HG03354 (cell line): Measurements from ENCODE around the gene COL6A3.
"Not testable (repeated sequence)": the region's sequence is repeated elsewhere in the genome, so short reads cannot be mapped to it uniquely, and the experiment has no call there.

Experiments
- ATAC-seq: cut with Tn5 transposase; IDR thresholded peaks from one replicate; pipeline ENCODE4 v1.9.1; 2021; ENCODE audit warnings: mild to moderate bottlenecking; ENCODE audit not compliant: unreplicated experiment, poor library complexity, severe bottlenecking

COL6A3 gene

GRCh38 chr2:237418300-237418699, 4.3 kb upstream of the COL6A3 start:
- no peak for ATAC-seq

- no peak for ATAC-seq
Observed at GRCh38 chr2:237412988-237413776, 782 bp downstream of the COL6A3 start.

- no peak for ATAC-seq
Observed at GRCh38 chr2:237412646-237412987, 1.3 kb downstream of the COL6A3 start.

GRCh38 chr2:237411683-237412423, 2.1 kb downstream of the COL6A3 start:
- no peak for ATAC-seq

- no peak for ATAC-seq
Observed at GRCh38 chr2:237411092-237411601, 2.8 kb downstream of the COL6A3 start.

GRCh38 chr2:237409263-237409662, 4.7 kb downstream of the COL6A3 start:
- ATAC-seq: not testable (repeated sequence)

- no peak for ATAC-seq
Observed at GRCh38 chr2:237408335-237409000, 5.5 kb downstream of the COL6A3 start.

GRCh38 chr2:237407700-237408099, 6.3 kb downstream of the COL6A3 start:
- ATAC-seq: no peak

GRCh38 chr2:237406371-237406895, 7.5 kb downstream of the COL6A3 start:
- ATAC-seq: no peak

GRCh38 chr2:237405605-237406004, 8.4 kb downstream of the COL6A3 start:
- no peak for ATAC-seq

- ATAC-seq: no peak
Observed at GRCh38 chr2:237405006-237405559, 8.9 kb downstream of the COL6A3 start.

- no peak for ATAC-seq
Observed at GRCh38 chr2:237404413-237404812, 9.6 kb downstream of the COL6A3 start.

- ATAC-seq: no peak
Observed at GRCh38 chr2:237403024-237403882, 10.7 kb downstream of the COL6A3 start.

- no peak for ATAC-seq
Observed at GRCh38 chr2:237400199-237400598, 13.8 kb downstream of the COL6A3 start.

GRCh38 chr2:237397072-237397471, 16.9 kb downstream of the COL6A3 start:
- no peak for ATAC-seq

GRCh38 chr2:237393523-237393922, 20.4 kb downstream of the COL6A3 start:
- ATAC-seq: no peak

GRCh38 chr2:237392186-237392585, 21.8 kb downstream of the COL6A3 start:
- no peak for ATAC-seq

GRCh38 chr2:237391140-237391539, 22.8 kb downstream of the COL6A3 start:
- ATAC-seq: no peak

- ATAC-seq: no peak
Observed at GRCh38 chr2:237390235-237390634, 23.7 kb downstream of the COL6A3 start.
